Renal cortical epithelial cell (primary cell): ENCODE results near the gene NSG2. TPM values are rescaled to one million over a fixed set of nuclear protein-coding genes. Genes with fewer than 3 reads are reported as not detected.

ENCODE experiments used
- DNase-seq: peaks from one replicate; pipeline ENCODE4 v3.0.0-alpha.2; 2011; ENCODE audit warnings: low read depth
- total RNA-seq: library from RNA; depleted of rRNA; stranded (reverse); fragments of >200 nt; gene quantifications from 2 replicates; pipeline ENCODE4 v1.2.3, GENCODE V29; 2014

Gene NSG2
- total RNA-seq = 0.15 TPM in 1 of 2 replicates, not detected in the other

DNA sequence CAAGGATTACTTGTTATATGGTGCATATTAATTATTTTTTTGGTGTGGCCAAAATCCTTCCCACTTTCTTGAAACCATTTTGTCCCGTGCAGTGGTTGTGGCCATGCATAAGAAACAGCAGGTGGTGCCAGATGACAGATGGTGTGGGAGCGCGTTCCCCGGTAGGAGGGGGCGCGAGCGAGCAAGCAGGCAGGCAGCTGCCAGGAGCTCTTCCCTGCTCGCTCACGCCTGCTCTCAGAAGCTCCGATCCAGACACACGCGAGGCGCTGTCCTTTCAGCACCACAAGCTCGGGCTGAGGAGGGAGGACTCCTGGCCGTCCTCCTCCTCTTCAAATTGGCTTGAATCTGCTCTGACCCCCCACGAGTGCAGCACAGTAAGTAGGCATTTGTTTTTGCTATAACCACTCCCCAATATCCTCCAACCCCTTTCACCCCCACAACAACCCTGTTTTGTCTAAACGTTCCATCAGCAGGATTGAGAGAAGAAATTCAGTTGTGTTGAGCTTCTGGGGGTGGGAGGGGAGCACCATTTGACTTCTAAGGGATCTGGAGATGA, at the start of gene NSG2:
Gene NSG2, plus strand, starts transcription at position 237 of the 556 bp plus-strand sequence. CDS start 1,050 bp downstream, outside the sequence.
- DNase-seq = peak; percentile 73

DNA sequence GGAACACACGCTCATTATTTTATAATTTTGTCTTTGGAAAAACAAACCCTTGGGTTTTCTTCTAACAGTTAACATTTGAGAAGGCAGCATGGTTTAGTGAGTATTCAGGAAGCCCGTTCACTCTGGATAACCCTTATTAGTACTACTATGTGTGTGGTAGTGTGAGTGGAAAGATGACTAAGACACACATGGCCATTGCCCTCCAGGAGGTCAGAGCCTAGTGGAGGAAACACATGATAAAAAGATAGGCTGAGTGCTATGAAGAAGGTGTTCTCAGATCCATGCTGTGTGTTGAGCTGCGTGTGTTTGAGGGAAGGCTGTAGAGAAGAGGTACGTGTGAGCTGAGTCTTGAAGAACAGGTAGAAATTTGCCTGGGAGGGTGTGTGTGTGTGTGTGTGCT, 48.2 kb upstream of the NSG2 start:
- no peak for DNase-seq

GRCh38 chr5:173998531-173998930, 47.0 kb upstream of the NSG2 start:
- DNase-seq = no peak

DNA sequence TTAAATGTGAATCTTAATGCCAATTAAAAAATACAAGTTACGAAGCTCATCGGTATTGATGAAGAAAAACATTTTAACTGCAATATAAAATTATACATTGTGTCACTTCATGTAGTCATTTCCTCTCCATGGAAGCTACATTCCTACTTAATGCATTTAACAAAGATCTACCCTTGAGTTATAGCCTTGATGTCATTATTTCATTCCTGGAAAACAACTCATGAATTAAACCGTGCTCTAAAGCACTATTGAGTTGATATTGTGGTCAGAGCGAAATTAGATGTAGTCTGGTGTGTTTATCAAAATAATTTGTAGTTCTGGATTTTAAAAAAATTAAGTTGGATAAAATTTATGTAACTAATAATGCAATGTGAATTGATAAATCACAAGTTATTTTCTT, 45.4 kb upstream of the NSG2 start:
- DNase-seq = no peak

GRCh38 chr5:174003795-174004194, 41.7 kb upstream of the NSG2 start:
- DNase-seq = no peak

DNA sequence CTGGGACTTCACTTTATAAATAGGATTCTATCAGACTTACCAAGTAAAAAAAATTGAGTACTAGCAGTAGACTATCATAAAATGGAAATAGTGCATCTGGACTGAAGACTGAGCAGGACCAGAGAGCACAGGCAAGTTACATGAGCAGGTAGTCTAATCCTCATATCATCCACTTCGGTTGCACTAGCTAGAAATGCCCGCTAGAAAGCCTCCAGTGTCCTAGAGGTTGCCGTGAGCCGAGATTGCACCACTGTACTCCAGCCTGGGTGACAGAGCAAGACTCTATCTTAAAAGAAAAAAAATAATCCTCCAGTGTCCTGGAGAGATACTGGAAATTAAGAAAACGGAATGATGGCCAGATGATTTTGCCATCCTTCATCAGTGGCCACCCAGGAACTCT, 36.6 kb upstream of the NSG2 start:
- DNase-seq = no peak

- no peak for DNase-seq
Observed at GRCh38 chr5:174010365-174010764, 35.1 kb upstream of the NSG2 start.

DNA sequence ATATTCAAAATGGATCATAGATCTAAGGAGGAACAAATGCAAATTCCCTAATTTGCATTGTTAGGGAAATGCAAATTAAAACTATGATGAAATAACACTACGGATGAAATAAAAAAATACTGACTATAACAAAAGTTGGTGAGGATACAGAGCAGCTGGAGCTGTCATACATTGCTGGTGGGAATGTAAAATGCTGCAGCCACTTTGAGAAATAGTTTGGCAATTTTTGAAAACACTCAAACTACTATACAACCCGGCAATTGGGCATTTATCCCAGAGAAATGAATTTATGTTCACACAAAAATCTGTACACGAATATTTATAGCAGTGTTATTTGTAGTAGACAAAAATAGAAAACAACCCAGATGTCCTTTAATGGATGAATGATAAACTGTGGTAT, 34.1 kb upstream of the NSG2 start:
- no peak for DNase-seq

DNA sequence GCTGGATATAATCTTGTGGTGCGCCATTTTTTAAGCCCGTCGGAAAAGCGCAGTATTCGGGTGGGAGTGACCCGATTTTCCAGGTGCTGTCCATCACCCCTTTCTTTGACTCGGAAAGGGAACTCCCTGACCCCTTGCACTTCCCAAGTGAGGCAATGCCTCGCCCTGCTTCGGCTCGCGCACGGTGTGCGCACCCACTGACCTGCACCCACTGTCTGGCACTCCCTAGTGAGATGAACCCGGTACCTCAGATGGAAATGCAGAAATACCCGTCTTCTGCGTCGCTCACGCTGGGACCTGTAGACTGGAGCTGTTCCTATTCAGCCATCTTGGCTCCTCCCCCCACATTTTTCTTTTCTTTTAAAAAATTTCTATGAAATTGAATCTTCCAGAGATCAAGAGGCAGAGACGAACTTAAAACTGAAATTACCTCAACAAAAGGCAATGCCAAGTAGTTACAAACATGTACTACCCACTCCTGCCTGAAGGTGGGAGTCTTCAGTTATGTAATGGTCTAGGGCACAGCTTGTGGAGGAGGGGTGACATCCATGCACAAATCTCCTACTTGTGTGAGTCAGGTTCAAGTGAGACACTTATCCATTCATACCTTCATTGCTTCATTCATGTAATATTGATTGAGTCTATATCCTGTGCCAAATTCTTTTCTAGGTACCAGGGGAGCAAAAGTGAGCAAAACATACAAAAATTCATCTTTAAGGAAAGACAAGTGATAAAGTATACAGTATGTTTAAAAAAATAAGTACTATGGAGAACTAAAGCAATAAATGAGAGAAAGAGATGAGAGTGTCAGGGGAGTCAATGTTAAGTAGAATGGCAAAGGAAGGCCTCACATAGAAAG, 25.2 kb upstream of the NSG2 start:
- DNase-seq = peak; percentile 44

- no peak for DNase-seq
Observed at GRCh38 chr5:174020928-174021304, 24.6 kb upstream of the NSG2 start.

DNA sequence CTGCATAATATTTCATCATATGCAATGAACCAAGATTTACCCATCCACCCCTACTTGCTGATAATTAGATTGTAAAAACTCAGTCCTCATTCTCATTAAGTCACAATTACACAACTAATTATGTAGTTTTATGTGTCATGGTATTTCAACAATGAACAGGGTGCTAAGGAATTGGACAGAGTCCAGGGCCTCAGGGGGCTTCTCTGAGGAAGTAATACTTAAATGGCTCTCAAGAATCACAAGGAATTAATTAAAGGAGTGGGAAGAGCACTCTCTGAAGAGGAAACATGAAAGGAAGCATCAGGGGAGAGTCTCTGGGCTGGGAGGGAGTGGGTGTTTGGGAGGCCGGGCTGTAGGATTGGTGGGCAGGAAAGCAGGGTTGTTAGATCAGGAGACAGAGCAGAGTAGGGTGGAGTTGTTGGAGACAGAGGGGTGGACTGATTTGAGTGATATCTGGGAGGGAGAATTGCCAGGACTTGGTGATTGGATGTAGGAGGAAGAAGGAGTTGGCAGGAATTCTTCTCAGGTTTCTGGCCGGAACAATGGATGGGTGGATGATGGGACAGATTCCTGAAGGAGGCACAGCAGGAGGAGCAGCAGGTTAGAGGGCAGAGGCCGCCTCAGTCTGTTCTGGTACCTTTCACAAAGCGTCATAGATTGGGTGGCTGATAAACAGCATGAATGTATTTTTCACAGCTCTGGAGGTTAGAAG, 23.0 kb upstream of the NSG2 start:
- no peak for DNase-seq

GRCh38 chr5:174030286-174030685, 15.2 kb upstream of the NSG2 start:
- DNase-seq = no peak

DNA sequence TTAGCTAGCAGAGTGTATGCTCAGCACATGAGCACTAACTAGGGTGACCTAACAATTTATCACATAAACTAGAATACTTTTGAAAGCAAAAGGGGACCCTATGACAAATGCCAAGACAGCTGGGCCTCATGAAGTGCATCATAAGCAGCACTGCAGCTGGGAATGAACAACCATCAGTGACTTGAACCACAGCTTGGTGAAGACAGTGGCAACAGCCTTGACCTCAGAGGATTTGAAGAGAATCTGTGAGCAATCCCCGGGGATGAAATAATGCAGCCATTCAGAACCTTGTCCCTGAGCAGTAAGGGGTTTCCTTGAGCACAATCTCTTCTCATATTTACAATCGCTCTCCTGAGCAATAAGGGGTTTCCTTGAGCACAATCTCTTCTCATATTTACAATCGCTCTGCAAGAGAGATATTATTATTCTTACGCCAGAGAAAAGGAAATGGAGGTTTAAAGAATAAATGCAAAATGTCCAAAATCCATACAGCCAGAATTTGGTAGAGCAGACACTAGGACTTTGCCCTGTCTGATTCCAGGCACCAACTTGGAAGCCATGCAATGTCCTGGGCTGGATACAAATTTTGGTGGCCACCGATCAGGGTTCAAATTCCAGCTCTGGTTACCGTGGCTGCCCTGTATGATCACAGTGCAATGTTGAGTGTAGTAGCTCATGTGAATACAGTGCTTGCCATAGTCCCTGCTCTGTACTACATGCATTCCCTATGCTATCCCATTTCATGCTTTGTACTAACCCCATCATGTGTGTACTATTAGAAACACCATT, 846 bp upstream of the NSG2 start:
- no peak for DNase-seq

- DNase-seq = no peak
Observed at GRCh38 chr5:174046558-174046957, 1.1 kb downstream of the NSG2 start.

- no peak for DNase-seq
Observed at GRCh38 chr5:174047472-174048099, 2.1 kb downstream of the NSG2 start.

DNA sequence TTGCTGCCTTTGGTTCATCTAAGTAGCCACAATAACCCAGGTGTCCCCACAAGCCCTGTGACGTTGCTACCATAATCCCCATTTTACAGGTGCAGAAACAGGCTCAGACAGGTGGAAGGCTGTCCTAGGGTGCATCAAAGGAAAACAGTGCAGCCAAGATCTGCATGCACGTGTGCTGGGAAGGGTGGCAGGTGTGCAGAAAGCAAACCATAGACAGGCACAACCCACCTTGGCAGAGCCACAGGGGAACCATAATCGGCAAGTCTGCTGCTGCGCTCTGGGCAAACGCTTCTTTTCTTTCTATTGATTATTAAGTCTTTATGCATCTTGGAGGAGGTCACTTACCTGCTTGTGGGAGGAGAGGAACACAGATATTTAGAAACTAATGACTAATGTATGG, 7.1 kb downstream of the NSG2 start:
- DNase-seq = no peak

- DNase-seq = no peak
Observed at GRCh38 chr5:174053905-174054304, 8.4 kb downstream of the NSG2 start.

GRCh38 chr5:174056064-174056847, 10.8 kb downstream of the NSG2 start:
- no peak for DNase-seq

- DNase-seq = no peak
Observed at GRCh38 chr5:174057206-174057605, 11.7 kb downstream of the NSG2 start.

- DNase-seq = no peak
Observed at GRCh38 chr5:174058433-174059122, 13.1 kb downstream of the NSG2 start.
